HG03066 (cell line): ENCODE measurements around the gene TRPT1.

ENCODE experiments used
- ATAC-seq: cut with Tn5 transposase; IDR thresholded peaks from one replicate; pipeline ENCODE4 v1.9.1; 2021; ENCODE audit warnings: low read depth; ENCODE audit not compliant: unreplicated experiment

The TRPT1 gene

DNA sequence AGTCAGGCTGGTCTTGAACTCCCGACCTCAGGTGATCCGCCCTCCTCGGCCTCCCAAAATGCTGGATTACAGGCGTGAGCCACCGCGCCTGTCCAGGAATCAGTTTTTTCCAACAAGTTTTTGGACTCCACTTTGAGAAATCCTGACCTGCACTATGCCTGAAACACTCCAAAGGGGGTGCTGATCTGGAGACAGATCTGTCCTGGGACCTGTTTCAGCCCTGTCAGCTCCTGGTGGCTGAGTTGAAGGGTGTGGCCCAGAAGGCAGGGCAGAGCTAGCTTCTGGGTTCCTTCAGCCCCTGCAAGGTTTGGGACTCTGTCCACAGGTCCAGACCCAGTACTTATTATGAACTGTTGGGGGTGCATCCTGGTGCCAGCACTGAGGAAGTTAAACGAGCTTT is 5.6 kb upstream of the TRPT1 start:
- no peak for ATAC-seq

DNA sequence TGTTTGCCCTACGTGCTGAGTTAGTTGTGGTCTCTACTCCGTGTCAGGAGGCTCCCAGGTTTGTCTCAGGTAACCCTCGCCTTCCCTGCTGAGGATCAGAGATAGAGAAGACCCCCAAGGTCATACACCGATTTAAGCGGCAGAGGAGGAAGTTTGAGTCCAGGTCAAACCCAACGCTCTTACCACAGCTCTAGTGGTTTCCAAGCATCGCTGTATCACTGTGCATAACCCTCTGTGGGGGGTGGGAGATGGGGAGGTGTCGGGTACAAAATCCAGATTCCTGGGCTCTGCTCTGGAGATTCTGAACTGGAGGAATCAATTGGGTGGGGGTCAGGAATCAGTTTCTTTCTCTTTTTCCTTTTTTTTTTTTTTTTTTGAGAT is 5.0 kb upstream of the TRPT1 start:
- ATAC-seq = no peak

DNA sequence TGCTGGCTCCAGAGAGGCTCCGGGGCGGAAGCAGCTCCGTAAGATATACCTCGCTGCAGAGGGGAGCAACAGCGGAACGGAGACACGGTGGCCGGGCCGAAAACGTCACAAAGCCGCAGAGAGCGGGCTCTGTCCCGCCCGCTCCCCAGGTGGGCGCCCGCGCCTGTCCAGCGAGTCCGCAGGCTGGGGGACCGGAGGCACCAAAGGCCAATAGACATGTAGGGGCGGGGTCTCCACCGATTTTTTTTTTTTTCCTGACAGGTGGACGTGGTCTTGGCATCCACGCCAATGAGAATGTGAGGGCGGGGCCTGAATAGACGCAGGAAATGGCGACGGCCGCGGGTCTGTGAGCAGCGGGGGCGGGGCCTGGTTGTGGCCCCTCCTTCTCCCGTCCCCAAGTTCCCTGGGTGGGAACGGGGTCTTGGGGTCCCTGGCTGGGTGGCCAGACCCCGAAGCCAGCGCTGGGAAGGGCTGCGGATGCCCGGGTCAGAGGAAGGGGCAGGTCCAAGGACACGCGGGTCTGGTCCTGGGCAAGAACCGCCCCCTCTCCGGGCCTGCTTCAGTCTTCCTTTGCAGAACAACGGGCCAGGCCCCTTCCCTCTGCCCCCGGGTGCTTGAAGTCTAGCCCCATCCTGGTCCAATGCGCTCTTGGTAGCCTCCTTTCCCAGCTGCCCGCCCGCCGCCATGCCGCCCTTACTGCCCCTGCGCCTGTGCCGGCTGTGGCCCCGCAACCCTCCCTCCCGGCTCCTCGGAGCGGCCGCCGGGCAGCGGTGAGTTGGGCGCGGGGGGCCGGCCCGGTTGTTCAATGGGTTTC is 4.4 kb upstream of the TRPT1 start, which contains the start of gene DNAJC4:
Gene DNAJC4, plus strand, starts transcription at position 378 of the 814 bp plus-strand sequence. Its CDS starts 307 bp downstream, at position 685.
- ATAC-seq = peak; percentile 32

DNA sequence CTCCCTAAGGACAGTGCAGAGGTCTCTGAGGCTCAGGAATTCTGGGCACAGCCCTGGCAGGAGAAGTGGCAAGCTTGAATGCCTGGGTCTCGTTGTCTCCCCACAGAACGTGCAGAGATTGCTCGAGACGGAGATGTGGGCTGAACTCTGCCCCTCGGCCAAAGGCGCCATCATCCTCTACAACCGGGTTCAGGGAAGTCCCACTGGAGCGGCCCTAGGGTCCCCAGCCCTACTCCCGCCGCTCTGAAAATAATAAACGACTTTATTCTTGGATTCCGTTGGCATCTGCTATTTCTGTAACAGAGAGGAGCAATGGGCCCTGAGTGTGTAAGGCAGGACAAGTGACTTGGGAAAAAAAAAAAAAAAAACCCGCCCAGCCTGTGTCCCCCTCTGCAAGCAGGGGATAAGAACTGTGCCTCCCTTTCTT is 3.8 kb upstream of the TRPT1 start:
- no peak for ATAC-seq

DNA sequence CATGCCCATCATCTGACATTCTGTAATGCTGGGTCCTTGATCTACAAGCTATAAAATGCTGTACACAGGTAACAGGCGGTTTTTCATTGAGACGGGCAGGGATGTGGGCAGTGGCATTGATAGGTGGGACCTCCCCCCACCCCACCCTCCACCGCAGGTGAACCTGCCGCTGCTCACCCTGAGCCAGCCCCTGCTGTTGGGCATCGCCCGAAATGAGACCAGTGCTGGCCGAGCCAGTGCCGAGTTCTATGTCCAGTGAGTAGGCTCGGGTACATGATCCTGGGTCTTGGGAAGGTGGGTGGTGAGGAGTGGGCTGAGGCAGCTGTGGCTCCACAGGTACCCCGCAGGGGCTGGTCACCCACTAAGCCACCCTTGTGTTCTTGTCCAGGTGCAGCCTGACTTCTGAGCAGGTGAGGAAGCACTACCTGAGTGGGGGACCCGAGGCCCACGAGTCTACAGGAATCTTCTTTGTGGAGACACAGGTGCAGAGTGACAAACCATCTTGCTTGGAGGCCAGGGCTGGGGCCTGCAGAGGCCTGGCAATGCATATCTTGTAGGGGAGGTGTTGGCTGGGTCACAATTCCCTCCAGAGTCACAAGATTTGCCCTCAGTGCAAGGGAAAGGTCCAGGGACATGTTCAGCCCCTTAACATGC is 3.2 kb upstream of the TRPT1 start:
- ATAC-seq = no peak

DNA sequence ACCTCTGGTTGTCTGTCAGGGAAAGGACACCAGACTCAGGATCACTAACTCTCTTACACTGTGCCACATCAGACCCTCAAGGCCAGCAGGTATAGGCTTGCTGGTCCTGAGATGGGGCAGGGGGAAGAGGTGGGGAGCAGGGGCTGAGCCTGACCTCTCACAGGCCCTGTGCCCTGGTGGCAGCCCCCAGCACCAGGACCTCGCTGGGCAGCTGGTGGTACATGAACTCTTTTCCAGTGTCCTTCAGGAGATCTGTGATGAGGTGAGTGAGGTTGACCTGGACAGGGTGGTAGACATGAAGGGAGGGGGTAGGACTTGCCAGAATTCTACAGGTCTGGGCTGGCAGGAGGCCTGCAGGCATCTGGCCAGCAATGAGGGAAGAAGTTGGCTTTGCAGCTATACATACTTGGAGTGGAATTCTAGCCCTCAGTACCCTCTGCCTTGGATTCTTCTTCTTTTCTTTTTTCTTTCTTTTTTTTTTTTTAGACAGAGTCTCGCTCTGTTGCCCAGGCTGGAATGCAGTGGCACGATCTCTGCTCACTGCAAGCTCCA is 1.5 kb upstream of the TRPT1 start:
- ATAC-seq = no peak

DNA sequence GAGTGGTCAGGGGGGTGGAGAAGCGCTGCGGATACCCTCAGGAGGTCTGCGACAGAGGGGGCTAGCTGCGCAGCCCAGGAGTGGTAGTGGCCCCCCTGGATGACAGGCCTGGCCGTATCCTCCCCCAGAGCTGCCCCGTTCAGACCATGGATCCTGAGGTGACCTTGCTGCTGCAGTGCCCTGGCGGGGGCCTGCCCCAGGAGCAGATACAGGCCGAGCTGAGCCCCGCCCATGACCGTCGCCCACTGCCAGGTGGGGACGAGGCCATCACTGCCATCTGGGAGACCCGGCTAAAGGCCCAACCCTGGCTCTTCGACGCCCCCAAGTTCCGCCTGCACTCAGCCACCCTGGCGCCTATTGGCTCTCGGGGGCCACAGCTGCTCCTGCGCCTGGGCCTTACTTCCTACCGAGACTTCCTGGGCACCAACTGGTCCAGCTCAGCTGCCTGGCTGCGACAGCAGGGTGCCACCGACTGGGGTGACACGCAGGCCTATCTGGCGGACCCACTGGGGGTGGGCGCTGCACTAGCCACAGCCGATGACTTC is 593 bp upstream of the TRPT1 start:
- ATAC-seq = peak; percentile 32

DNA sequence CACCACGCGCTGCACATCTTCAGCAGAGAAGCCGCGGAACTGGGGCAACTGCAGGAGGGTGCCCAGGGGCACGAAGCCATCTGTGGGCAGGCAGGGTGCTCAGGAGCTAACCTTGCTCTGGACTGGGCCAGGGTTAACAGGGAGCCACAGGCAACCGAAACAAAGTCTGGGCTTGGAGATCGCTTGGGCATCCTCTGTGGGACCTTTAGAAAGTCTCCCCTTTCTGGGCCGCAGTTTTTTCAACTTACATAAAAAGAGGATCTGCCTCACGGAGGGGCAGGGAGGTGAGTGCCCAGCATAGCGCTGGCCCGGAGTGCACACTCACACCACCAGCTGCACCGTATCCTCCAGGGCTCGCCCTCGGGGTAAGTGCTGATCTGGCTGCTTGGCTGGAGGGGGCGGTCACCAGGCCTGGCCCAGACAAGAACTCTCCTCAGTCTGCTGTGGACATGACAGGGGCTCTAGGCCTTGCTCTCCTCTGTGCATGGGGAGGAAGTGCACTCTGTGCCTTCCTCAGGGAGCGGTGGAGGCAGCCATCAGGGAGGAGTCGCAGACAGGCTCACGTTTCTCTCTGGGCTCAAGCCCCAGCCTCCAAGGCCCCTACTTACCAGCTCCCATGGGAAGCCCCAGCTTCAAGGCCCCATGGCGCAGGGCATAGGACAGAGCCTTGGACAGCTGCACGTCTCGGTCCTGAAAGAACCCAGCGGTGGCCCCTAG is 937 bp downstream of the TRPT1 start:
- ATAC-seq = no peak

DNA sequence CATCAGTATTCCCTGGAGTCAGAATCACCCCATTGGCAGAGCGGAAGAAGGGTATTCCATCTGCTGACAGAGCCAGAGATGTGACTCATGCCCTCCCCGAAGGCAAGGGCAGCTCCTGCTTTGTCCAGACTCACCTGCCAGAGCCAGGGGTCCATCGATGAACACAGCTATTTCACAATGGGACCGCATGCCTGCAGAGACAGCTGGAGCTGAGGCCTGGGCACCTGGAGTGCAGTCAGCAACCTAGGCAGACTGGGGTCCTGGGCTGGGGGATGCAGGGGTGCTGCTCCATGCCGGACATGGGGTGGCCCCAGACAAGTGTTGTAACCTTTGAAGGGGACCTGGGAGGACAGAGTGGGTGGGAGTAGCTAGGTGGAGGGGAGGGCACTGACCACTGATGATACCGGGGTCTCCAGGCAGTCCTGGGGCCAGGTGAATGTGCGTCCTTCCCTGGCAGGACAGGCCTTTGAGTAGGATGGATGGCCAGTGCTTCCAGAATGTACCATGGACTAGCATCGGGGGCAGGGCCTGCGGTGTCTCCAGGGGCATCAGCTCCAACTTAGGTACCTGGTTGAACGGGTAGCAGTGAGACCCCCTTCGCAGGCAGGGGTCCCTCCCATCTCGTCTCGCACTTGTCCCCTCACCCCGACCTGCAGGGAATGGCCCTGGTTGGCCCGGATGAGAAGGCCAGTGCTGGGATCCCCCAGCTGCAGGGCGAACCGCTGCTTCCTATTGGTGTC is 1.7 kb downstream of the TRPT1 start:
- ATAC-seq = no peak

DNA sequence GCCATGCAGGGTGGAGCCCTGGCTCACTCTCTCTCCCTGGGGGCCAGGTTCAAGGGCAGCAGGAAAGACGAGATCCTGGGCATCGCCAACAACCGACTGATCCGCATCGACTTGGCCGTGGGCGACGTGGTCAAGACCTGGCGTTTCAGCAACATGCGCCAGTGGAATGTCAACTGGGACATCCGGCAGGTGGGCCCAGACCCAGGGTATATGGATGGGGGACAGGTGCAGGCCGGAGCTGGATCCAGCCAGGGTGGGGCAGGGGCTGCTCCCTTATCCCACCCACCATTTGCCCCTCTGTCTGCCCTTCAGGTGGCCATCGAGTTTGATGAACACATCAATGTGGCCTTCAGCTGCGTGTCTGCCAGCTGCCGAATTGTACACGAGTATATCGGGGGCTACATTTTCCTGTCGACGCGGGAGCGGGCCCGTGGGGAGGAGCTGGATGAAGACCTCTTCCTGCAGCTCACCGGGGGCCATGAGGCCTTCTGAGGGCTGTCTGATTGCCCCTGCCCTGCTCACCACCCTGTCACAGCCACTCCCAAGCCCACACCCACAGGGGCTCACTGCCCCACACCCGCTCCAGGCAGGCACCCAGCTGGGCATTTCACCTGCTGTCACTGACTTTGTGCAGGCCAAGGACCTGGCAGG is 2.9 kb downstream of the TRPT1 start:
- ATAC-seq = no peak

DNA sequence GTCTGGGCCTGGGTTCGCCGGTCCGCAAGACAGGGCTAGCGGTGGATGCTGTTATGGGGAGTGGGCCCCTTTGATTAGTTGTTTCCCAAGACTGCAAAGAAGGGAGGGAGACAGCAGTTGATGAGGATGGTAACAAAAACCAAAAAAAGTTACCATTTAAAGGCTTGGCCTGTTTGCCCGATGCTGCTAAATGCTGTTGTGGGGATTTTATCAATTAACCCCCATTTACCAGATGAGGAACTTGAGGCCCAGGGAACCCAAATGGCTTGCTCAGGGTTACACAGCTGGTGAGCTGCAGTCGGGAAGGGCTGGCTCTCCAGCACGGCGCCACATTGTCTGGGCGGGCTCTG is 3.4 kb downstream of the TRPT1 start:
- ATAC-seq = no peak

DNA sequence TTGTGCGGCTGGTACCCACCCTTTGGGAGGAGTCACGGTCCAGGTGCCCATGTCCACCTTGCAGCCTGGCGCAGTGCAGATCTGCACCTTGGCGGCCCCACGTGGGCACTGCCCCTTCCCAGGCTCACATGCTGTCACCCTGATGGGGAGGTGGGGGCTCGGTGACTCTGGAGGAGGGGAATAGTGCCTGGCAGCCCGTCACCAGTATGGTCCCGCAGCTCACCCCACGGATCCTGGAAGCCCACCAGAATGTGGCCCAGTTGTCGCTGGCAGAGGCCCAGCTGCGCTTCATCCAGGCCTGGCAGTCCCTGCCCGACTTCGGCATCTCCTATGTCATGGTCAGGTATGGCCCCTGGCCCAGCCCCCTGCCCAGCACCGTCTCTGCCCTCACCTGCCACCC is 5.2 kb downstream of the TRPT1 start:
- ATAC-seq = no peak

DNA sequence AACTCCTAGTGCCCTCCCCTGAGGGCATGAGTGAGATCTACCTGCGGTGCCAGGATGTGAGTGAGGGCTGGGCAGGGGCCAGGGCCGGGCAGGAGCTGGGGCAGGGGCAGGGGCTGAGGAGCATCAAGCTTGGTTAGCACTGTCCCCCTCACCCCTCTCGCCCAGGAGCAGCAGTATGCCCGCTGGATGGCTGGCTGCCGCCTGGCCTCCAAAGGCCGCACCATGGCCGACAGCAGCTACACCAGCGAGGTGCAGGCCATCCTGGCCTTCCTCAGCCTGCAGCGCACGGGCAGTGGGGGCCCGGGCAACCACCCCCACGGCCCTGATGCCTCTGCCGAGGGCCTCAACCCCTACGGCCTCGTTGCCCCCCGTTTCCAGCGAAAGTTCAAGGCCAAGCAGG is 5.7 kb downstream of the TRPT1 start:
- ATAC-seq = no peak

DNA sequence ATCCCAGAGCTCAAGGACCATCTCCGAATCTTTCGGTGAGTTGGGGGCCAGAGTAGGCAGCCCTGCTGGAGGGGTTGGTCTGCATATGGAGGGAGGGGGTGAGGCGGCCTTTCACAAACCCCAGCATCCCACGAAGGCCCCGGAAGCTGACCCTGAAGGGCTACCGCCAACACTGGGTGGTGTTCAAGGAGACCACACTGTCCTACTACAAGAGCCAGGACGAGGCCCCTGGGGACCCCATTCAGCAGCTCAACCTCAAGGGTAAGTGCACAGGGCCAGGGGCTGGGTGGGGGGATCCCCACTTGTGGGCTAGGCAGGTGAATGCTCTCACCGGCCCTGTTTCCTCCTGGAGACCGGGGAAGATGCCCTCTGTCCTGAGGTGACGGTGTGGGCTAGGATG is 6.2 kb downstream of the TRPT1 start:
- ATAC-seq = no peak

DNA sequence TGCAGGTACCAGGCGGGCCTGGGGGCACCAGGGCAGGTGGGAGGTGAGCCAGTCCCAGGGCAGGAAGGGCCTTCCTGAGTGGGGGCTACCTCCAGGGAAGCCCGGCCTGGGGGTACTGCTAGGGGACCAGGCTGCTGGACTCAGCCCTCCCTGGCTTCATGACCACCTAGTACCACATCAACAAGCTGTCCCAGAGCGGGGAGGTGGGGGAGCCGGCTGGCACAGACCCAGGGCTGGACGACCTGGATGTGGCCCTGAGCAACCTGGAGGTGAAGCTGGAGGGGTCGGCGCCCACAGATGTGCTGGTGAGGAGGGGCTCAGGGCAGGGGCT is 6.7 kb downstream of the TRPT1 start:
- no peak for ATAC-seq

DNA sequence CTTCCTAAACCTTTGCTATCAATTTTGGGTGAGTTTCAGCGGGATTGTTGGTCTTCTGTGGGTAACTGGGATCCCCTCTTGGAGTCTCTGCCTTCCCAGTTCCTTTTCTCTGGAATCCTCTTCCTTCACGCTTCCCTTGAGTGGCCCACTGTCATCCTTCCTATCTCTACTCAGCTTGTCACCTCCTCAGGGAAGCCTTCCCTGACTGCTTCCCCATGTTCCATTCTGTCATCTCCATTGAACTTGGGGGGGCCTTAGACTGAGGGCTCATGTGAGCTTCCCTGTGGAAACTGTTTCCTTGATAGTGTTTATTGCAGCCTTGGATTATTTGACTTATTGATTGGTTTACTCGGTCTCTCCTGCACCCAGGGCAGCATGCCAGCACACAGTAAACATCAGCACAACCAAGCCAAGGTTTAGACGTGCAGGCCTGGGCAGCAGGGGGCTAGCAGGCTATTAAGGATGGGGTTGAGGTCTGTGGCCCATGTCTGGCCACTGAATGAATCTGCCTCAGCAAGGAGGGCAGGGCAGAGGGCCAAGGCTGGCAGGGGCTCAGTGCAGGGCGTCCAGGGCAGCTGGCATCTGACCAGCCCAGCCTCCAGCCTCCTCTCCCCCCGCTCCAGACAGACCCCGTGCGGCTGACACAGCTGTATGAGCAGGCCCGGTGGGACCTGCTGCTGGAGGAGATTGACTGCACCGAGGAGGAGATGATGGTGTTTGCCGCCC is 7.2 kb downstream of the TRPT1 start:
- ATAC-seq = no peak

DNA sequence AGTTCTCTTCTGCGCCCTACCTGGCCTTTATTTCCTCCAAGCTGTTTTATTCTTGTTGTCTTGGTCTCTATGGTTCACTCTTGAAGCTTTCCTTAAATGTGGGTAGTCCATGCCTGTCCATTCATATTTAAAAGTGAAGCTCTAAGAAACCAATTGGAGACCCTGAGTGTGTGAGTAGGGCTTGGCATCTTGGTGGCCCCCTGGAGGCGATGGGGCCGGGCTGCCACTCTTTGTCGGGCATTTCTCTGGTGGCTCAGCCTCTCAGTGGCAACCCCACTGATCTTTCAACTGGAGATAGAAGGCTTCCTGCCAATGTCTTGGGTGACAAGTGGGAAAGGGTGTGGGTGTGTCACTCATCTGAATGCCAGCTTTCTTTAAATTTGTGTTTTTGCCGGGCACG is 9.1 kb downstream of the TRPT1 start:
- ATAC-seq = no peak

DNA sequence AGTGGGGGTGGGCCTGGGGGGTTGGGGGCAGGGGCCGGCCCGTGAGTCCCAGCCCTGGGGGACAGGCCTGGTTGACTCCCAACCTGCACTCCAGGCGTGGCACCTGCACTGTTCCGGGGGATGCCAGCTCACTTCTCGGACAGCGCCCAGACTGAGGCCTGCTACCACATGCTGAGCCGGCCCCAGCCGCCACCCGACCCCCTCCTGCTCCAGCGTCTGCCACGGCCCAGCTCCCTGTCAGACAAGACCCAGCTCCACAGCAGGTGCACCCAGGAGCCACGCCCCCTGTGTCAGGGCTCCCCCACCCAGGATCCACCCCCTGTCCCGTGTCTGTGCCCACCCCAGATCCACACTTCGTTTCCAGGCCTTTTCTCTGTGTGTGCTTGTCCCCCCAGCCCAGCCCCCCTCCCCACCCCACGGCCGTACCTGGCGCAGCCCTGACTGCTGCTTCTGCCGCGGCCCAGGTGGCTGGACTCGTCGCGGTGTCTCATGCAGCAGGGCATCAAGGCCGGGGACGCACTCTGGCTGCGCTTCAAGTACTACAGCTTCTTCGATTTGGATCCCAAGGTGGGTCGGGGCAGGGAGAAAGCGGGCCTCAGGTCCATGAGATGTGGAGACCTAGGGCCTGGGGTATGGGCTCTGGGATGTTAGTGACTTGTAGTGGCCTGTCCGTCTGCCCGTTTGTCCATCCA is 14.7 kb downstream of the TRPT1 start:
- ATAC-seq = no peak
